Activated CD8-positive, alpha-beta memory T cell treated with anti-CD3 and anti-CD28 coated beads, Interleukin-2, amount 50 U/mL, for 24 hours (primary cell): ENCODE measurements around the gene OR4E2.
"Not testable (repeated sequence)": the region's sequence is repeated elsewhere in the genome, so short reads cannot be mapped to it uniquely, and the experiment has no call there.

ENCODE experiments used
- DNase-seq: peaks from one replicate; pipeline ENCODE4 v3.0.0-alpha.2; 2020; ENCODE audit errors: extremely low read depth

OR4E2 gene

DNA sequence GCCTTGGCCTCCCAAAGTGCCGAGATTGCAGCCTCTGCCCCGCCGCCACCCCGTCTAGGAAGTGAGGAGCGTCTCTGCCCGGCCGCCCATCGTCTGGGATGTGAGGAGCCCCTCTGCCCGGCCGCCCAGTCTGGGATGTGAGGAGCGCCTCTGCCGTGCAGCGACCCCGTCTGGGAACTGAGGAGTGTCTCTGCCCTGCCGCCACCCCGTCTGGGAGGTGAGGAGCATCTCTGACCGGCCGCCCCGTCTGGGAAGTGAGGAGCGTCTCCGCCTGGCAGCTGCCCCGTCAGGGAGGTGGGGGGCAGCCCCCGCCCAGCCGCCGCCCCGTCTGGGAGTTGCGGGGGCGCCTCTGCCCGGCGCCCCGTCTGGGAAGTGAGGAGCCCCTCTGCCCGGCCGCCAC is 44.0 kb downstream of the OR4E2 start:
- DNase-seq = not testable (repeated sequence)

DNA sequence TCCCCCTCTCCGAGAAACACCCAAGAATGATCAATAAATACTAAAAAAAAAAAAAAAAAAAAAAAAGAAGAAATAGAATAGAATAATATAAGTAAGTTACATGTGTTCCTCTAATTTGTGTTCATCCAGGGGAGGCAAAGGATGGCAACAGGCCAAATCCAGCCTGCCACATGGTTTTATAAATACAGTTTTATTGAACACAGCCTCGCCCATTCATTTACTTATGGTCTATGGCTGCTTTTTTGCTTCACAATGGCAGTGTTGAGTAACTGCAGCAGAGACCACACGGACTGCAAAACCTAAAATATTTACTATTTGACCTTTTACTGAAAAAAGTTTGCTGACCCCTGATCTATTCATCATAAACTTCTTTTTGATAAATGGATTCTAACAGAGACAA is 44.9 kb downstream of the OR4E2 start:
- not testable (repeated sequence) for DNase-seq

DNA sequence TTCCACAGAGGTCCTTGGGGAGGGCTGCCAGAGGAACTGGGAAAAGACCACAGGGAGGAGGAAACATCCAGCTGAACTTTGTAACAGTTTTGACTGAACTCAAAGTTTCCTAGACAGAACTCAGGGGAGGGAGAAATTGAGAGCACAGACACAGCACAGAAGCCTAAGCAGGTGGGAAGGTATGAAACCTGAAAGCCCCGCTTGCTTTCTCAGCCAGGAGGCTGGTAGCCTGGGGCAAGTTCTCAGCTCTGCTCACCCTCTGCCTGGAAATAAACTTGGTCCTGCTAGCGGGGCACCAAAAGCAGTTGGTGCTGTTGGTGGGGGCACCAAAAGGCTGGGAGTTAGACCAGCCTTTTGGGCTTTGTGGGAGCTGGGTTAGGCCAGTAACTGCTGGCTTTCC is 45.9 kb downstream of the OR4E2 start:
- DNase-seq = no peak

DNA sequence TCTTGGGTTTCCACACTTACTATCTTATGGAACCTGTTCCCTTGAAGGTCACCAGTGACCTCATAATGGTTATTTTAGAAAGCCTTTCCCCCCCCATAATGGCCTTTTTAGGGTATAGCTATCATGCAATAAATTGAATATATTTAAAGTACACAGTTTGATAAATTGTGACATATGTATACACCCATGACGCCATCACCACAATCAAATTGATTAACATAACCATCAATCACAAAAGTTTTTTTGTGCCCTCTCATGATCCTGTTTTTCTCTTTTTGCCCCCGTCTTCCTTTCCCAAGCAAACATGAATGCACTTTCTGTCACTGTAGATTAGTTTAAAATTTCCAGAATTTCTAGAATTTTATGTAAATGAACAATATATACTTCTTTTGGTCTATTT is 48.7 kb downstream of the OR4E2 start:
- DNase-seq = no peak

DNA sequence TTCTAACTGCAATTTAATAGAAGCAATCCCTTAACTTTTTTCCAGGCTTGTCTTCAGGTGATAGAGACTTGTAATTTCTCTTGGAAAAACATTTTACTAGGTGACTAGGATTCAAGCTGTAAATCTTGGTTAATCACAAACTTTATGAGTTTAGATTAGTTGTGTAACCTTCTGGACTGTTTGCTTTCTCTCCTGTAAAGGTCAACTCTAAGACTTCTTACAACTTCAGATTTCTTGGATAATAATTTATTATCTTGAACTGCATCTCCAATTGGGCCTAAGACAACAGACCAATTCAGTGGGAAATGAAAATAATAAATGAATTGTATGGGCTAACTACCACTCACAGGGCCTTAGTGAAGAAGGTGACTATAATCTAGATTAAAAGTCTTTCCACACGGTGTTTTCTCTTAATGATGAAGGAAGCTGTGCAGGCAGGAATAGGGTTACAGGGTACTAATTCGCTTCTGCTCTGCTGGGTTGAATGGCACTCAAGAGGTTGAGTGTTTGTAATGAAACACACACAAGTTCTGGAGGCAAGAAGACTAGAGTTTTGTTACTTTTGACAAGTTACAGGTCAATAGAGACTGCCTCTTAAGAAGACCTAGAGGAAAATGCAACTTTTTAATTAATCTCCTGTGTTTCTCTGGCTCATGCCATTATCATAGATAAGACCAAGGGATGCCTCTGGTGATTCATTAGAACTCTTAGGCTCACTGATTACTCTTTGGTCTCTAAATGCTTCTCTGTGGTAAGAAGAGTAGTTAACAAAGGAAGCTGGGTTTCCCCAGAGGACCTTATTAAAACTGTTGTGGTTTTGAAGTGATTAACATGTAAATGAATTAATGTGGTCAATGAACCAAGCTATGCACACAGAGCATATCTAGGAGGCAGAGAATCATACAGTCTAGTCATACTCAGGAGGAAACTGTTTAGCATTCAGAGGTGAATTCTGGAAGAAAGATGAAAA is 50.0 kb downstream of the OR4E2 start:
- no peak for DNase-seq

DNA sequence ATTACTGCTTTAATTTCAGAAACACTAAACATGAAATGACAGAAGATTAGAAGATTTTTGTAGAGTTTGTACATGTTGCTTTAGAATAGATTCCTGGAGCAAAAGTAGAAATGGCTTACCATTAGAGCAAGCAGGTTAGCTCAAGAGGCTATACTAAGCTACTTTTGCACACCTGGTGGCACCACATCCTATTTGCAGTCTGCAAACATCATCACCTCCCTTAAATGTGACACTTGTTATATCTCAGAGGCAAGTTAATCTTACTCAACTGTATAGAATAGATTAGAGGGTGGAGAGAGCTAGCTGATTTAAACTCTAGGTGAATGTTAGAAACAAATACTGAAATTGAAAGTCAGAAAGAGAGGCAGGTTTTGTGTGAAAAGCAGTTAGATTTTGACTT is 50.7 kb downstream of the OR4E2 start:
- no peak for DNase-seq

DNA sequence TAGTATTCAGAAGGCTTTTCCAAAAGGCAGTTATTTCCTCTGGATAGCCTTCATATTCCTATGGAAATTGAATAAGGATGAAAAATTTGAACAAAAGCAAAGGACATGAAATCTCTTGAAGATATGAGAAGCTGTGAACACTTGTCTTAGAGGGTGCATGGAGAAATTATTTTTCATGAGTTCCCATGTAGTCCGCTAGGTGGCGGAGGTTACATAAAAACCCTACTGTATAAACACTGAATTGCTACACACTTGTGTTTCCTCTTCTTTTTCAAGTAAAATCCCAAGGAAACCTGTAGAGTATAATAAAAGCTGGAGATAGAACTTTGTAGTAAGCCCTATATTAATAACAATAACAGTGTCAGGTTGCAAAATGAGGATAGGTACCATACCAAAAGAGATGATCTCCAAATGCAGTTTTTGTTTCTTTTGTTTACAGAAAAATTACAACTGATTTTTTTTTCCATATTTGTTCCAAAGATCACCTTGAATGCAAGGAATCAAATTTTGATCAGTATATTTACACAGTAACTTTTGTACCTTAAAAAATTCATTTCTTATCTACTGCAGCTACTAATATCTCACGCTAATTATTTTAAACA is 57.8 kb downstream of the OR4E2 start:
- DNase-seq = no peak

DNA sequence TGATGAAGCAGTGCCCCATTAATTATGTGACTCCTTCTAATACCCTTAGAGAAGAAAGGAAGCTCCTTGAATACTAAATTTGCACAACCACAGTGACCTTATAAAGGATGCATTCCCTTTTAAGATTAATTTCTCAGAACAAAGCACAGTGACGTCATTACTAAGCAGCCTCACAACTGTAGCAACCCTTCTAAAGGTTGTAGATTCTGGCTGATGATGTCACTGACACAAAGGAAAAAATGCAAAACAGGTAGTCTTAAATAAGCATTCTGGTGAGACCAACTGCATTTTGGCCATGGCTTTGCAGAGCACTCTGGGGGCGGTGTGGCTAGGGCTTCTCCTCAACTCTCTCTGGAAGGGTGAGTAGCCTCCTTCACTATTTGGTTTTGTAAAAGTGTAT is 58.4 kb downstream of the OR4E2 start:
- no peak for DNase-seq

DNA sequence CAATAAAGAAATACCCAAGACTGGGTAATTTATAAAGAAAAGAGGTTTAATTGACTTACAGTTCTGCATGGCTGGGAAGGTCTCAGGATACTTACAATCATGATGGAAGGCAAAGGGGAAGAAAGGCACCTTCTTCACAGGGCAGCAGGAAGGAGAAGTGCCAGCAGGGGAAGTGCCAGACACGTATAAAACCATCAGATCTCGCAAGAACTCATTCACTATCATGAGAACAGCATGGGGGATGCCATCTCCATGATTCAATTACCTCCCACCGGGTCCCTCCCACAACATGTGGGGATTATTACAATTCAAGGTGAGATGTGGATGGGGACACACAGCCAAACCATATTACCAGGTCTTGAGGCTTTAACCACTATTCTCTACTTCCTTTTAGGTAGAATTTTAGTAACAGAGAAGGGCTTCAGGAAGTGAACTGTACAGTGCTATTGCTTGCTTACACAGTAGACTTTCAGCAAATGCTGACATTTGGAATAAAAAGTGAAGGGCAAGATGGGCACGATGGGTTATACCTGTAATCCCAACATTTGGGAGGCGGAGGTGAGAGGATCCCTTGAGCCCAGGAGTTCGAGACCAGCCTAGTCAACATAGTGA is 60.8 kb downstream of the OR4E2 start:
- no peak for DNase-seq
